ENCODE measurements around the gene EIF1AD. TPM values are rescaled to one million over a fixed set of nuclear protein-coding genes. Genes with fewer than 3 reads are reported as not detected.

Gene EIF1AD
- total RNA-seq, 1 donor from 2014 or later: 58.0 TPM

DNA sequence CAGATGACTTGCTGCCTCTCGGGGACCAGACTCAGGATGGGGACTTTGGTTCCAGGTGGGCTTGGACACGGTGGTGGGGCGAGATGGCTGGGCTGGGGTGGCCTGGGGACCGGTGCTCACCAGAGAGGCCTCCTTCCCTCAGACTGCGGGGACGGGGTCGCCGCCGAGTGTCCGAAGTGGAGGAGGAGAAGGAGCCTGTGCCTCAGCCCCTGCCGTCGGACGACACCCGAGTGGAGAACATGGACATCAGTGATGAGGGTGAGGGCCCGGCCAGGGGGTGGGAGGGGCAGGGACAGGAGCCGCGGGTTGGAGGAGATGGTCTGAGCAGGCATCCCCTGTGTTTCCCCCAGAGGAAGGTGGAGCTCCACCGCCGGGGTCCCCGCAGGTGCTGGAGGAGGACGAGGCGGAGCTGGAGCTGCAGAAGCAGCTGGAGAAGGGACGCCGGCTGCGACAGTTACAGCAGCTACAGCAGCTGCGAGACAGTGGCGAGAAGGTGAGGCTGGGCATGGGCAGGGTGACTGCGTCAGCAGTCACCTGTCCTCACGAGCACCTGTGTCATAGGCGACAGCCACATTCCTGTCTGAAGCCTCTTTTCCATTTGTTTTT lies 34.5 kb downstream of the EIF1AD start:
- Mint-ChIP-seq H3K27ac (ENCODE audit: unreplicated experiment) (no peak overlapping the region), H3K4me1 (peaks cover 15% of the 10 kb centered on the region), H3K9me3 (no peaks in the 10 kb centered on the region), H3K27me3 (ENCODE audit: low read depth) (no peaks in the 10 kb centered on the region), H3K36me3 (ENCODE audit: low read depth) (peaks cover 20% of the 10 kb centered on the region), H3K4me3 (no peak overlapping the region)
- TF ChIP-seq, protein P1, sequence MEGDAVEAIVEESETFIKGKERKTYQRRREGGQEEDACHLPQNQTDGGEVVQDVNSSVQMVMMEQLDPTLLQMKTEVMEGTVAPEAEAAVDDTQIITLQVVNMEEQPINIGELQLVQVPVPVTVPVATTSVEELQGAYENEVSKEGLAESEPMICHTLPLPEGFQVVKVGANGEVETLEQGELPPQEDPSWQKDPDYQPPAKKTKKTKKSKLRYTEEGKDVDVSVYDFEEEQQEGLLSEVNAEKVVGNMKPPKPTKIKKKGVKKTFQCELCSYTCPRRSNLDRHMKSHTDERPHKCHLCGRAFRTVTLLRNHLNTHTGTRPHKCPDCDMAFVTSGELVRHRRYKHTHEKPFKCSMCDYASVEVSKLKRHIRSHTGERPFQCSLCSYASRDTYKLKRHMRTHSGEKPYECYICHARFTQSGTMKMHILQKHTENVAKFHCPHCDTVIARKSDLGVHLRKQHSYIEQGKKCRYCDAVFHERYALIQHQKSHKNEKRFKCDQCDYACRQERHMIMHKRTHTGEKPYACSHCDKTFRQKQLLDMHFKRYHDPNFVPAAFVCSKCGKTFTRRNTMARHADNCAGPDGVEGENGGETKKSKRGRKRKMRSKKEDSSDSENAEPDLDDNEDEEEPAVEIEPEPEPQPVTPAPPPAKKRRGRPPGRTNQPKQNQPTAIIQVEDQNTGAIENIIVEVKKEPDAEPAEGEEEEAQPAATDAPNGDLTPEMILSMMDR (conservative IDR thresholded peaks at IDR 0.05): no peak
- no peak for DNase-seq (ENCODE audit: low read depth, low spot score)

DNA sequence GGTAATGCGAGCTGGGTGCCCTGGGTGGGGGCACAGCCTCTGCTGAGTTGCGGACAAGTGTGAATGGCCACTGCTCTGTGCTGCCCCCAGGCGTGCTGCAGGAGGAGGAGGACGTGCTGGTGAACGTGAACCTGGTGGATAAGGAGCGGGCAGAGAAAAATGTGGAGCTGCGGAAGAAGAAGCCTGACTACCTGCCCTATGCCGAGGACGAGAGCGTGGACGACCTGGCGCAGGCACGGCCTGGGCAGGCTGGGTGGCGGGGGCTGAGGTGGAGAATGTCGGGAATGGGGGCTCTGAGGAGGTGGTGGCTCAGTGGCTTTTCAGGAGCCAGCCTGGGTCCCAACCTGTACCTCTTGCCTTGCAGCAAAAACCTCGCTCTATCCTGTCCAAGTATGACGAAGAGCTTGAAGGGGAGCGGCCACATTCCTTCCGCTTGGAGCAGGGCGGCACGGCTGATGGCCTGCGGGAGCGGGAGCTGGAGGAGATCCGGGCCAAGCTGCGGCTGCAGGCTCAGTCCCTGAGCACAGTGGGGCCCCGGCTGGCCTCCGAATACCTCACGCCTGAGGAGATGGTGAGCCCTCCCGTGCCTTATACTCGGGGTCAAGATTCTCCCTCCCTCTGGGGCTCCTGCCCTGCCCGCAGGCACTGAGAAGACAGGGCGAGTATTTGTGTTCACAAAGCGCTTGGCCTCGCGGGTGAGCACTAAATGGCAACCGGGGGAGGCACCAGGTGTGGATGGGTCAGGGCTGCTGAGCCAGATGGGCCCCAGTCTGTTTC lies 35.8 kb downstream of the EIF1AD start:
- Mint-ChIP-seq H3K9me3 (no peaks in the 10 kb centered on the region), H3K4me3 (peak overlapping the region; percentile 25), H3K27me3 (ENCODE audit: low read depth) (no peaks in the 10 kb centered on the region), H3K4me1 (peaks cover 24% of the 10 kb centered on the region), H3K27ac (ENCODE audit: unreplicated experiment) (no peak overlapping the region), H3K36me3 (ENCODE audit: low read depth) (peaks cover 17% of the 10 kb centered on the region)
- no peak for DNase-seq (ENCODE audit: low read depth, low spot score)
- TF ChIP-seq, protein P1 (conservative IDR thresholded peaks at IDR 0.05): no peak

DNA sequence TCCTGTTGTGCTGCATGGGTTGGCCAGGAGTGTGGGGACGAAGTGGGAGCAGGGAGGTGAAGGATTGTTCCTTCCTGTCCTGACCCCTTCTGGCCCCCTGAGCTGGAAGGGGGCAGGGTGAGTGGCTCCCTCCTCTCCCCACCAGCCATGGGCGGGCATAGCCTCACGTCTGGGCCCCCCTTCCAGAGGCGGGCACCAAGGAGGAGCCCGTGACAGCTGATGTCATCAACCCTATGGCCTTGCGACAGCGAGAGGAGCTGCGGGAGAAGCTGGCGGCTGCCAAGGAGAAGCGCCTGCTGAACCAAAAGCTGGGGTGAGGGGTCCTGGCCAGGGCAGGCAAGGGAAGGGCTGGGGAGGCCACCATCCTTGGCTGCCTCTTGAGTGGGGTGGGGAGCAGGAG lies 37.1 kb downstream of the EIF1AD start:
- Mint-ChIP-seq H3K27me3 (ENCODE audit: low read depth) (no peaks in the 10 kb centered on the region), H3K36me3 (ENCODE audit: low read depth) (peaks cover 11% of the 10 kb centered on the region), H3K9me3 (no peaks in the 10 kb centered on the region), H3K4me1 (peaks cover 22% of the 10 kb centered on the region), H3K4me3 (no peak overlapping the region), H3K27ac (ENCODE audit: unreplicated experiment) (no peak overlapping the region)
- TF ChIP-seq, protein P1 (conservative IDR thresholded peaks at IDR 0.05): no peak
- no peak for DNase-seq (ENCODE audit: low read depth, low spot score)

DNA sequence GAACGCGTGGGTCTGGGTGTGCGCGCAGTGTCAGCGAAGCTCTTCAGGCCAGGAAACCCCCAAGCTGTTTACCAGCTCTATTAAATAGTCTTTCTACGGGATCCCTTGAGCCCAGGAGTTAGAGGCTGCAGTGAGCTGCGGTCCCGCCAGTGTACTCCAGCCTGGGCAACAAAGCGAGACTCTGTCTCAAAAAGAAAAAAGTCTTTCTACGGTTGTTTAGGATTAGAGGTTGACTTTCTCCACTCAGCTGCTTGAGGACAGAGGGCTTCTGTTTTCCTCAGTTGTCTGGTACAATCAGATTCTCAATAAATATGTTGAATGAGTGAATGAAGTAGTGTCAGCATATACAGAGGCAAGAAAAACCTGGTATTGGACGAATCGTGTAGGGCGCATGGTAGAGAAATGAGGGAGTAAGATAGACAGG lies 39.8 kb downstream of the EIF1AD start:
- DNase-seq (ENCODE audit: low read depth, low spot score): no peak
- Mint-ChIP-seq H3K4me3 (peak overlapping the region; percentile 95), H3K27ac (ENCODE audit: unreplicated experiment) (no peak overlapping the region), H3K36me3 (ENCODE audit: low read depth) (peaks cover 3% of the 10 kb centered on the region), H3K9me3 (no peaks in the 10 kb centered on the region), H3K4me1 (peaks cover 22% of the 10 kb centered on the region), H3K27me3 (ENCODE audit: low read depth) (no peaks in the 10 kb centered on the region)
- TF ChIP-seq, protein P1 (conservative IDR thresholded peaks at IDR 0.05): no peak

DNA sequence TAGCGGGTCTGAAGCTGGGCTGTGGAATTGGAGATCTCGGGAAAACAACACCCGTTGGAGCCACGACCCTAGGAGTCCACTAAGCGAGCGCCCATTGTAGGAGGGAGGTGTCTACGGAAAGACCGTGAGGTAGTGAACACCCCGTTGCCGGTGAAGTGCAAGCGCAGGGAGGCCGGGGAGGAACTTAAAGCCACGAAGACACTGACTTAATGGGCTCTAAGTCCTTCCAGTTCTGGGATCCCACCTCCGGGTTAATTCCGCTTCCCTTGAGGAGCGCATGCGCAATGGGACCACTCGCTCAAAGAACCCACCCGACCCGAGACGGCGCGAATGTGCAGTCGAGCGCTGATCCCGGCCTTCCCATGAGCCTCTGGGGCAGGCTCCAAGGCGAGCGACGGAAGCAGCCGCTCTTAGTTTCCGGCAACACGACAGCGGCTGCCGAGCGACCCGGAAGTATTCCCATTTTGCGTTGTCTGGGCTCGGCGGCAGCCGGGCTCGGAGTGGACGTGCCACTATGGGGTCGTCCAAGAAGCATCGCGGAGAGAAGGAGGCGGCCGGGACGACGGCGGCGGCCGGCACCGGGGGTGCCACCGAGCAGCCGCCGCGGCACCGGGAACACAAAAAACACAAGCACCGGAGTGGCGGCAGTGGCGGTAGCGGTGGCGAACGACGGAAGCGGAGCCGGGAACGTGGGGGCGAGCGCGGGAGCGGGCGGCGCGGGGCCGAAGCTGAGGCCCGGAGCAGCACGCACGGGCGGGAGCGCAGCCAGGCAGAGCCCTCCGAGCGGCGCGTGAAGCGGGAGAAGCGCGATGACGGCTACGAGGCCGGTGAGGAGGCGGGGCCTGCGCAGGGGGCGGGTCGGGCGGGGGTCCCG lies 40.5 kb downstream of the EIF1AD start, which contains the start of gene SART1:
SART1 (plus strand) TSS at position 468 of the 874 bp plus-strand sequence; CDS start at position 515, 47 bp downstream.
- Mint-ChIP-seq H3K9me3 (no peaks in the 10 kb centered on the region), H3K36me3 (ENCODE audit: low read depth) (peaks cover 3% of the 10 kb centered on the region), H3K27me3 (ENCODE audit: low read depth) (no peaks in the 10 kb centered on the region), H3K27ac (ENCODE audit: unreplicated experiment) (peak within 1 kb of the TSS; percentile 96), H3K4me1 (peaks cover 22% of the 10 kb centered on the region), H3K4me3 (peak within 1 kb of the TSS; percentile 95)
- DNase-seq (ENCODE audit: low read depth, low spot score): peak; percentile 92
- TF ChIP-seq, protein P1 (conservative IDR thresholded peaks at IDR 0.05): no peak
